HCT116 (cell line): ENCODE results near the gene NECAP2. TPM values are rescaled to one million over a fixed set of nuclear protein-coding genes. Genes with fewer than 3 reads are reported as not detected.

ENCODE experiments used
- ATAC-seq: fragments of 200-7000 bp; cut with Tn5 transposase; 2 replicates; pipeline ENCODE4 v1.9.1; 2020; ENCODE audit warnings: mild to moderate bottlenecking, moderate library complexity
- BruUV-seq: library from RNA; stranded (reverse); fragments of 400-500 nt; replicated peaks from 2 replicates; lab custom pipeline; 2021; lab: Mats Ljungman, UMichigan
- CTCF ChIA-PET: fragments of 300-600 bp; sonication (Branson Sonifier 250); formaldehyde crosslinking; loops from one replicate; lab custom pipeline; 2021; ENCODE audit warnings: antibody characterized with exemption; lab: Charles Lee
- POLR2A ChIA-PET: fragments of 300-600, 350-600 bp; sonication (Branson Sonifier 250); formaldehyde crosslinking; loops from one replicate; lab custom pipeline; 2021; ENCODE audit warnings: antibody characterized with exemption; lab: Charles Lee
- RAD21 ChIA-PET, 2 experiments: fragments of 300-600 bp; sonication (Branson Sonifier 250); formaldehyde crosslinking; loops; one replicate each; lab custom pipeline; 2023; ENCODE audit warnings: low total read pairs in 2 of 2; ENCODE audit not compliant: uncharacterized antibody in 2 of 2, unreplicated experiment in 2 of 2, low non-redundant PET in 1 of 2; lab: Charles Lee
- DNase-seq: peaks from one replicate; pipeline ENCODE4 v3.0.0-alpha.2; 2010; ENCODE audit warnings: low read depth, low spot score
- H2AFZ ChIP-seq: fragments of 200-600 bp; shearing (Covaris generic), sonication (generic); 2 replicates; pipeline ENCODE4 v1.6.1; 2017; ENCODE audit warnings: low read depth, mixed run types, mixed read lengths, antibody characterized with exemption, low read length; ENCODE audit not compliant: poor library complexity, severe bottlenecking
- H3K27ac ChIP-seq: 2 replicates; pipeline ENCODE4 v1.5.1; 2012; ENCODE audit warnings: low read depth, low read length
- H3K27me3 ChIP-seq: fragments of 200-600 bp; sonication (generic); 2 replicates; pipeline ENCODE4 v1.6.1; 2016; ENCODE audit warnings: mixed run types, low read length, mixed read lengths; ENCODE audit not compliant: insufficient read depth
- H3K36me3 ChIP-seq, 2 experiments: fragments of 200-500 bp in 1 of 2; fragments of 200-600 bp in 1 of 2; sonication (Bioruptor generic) in 1 of 2; sonication (generic) in 1 of 2; 2 replicates each; pipeline versions ENCODE4 v1.5.1 to v1.6.1; 2014 to 2016; ENCODE audit warnings: low read length in 2 of 2, inconsistent platforms in 1 of 2, mixed read lengths in 1 of 2, mixed run types in 1 of 2; ENCODE audit not compliant: insufficient read depth in 2 of 2, control insufficient read depth in 1 of 2
- H3K4me1 ChIP-seq, 2 experiments: fragments of 200-600 bp in 1 of 2; sonication (generic) in 1 of 2; 2 replicates each; pipeline versions ENCODE4 v1.5.1 to v1.6.1; 2012 to 2017; ENCODE audit warnings: low read length in 2 of 2, inconsistent platforms in 1 of 2, mild to moderate bottlenecking in 1 of 2, mixed read lengths in 1 of 2, mixed run types in 1 of 2, moderate library complexity in 1 of 2; ENCODE audit not compliant: insufficient read depth in 2 of 2, control insufficient read depth in 1 of 2
- H3K4me2 ChIP-seq: fragments of 200-600 bp; sonication (generic); 2 replicates; pipeline ENCODE4 v1.6.1; 2017; ENCODE audit warnings: mixed run types, low read length, mixed read lengths
- H3K4me3 ChIP-seq, 2 experiments: fragments of 200-600 bp in 1 of 2; sonication (generic) in 1 of 2; replicated peaks in 1 of 2; 2 replicates each; pipeline ENCODE4 v1.5.1; 2011 to 2016; ENCODE audit warnings: low read length in 2 of 2, control low read depth in 1 of 2, low read depth in 1 of 2, mild to moderate bottlenecking in 1 of 2, mixed read lengths in 1 of 2, mixed run types in 1 of 2
- H3K79me2 ChIP-seq: fragments of 200-600 bp; sonication (generic); 2 replicates; pipeline ENCODE4 v1.6.1; 2017; ENCODE audit warnings: mild to moderate bottlenecking, mixed run types, low read length, moderate library complexity, mixed read lengths; ENCODE audit not compliant: insufficient read depth
- H3K9ac ChIP-seq: fragments of 200-600 bp; sonication (generic); 2 replicates; pipeline ENCODE4 v1.6.1; 2016; ENCODE audit warnings: low read length, mixed read lengths
- H3K9me2 ChIP-seq: fragments of 200-600 bp; sonication (generic), shearing (Covaris generic); 2 replicates; pipeline ENCODE4 v1.6.1; 2017; ENCODE audit warnings: mixed run types, mild to moderate bottlenecking, moderate library complexity; ENCODE audit not compliant: insufficient read depth
- H3K9me3 ChIP-seq, 2 experiments: fragments of 200-500 bp in 1 of 2; fragments of 200-600 bp in 1 of 2; sonication (Bioruptor generic) in 1 of 2; sonication (generic) in 1 of 2; 2 replicates each; pipeline ENCODE4 v1.6.1; 2014 to 2017; ENCODE audit warnings: low read length in 2 of 2, mixed read lengths in 2 of 2, inconsistent platforms in 1 of 2, low read depth in 1 of 2, mild to moderate bottlenecking in 1 of 2, mixed run types in 1 of 2, moderate library complexity in 1 of 2; ENCODE audit not compliant: control insufficient read depth in 1 of 2, insufficient read depth in 1 of 2
- H4K20me1 ChIP-seq: fragments of 200-600 bp; sonication (generic), shearing (Covaris generic); 2 replicates; pipeline ENCODE4 v1.6.1; 2017; ENCODE audit warnings: mixed run types, mild to moderate bottlenecking, moderate library complexity; ENCODE audit not compliant: insufficient read depth
- CBX3 ChIP-seq: IDR thresholded peaks from 2 replicates; pipeline ENCODE4 v1.6.1; 2012; ENCODE audit warnings: low read depth
- CTCF ChIP-seq, 3 experiments: fragments of 200-600 bp in 1 of 3; sonication (generic) in 1 of 3; IDR thresholded peaks in 2 of 3; conservative IDR thresholded peaks in 1 of 3; 2 replicates each; pipeline ENCODE4 v1.5.1; 2012 to 2017; ENCODE audit warnings: low read depth in 2 of 3, low read length in 2 of 3, antibody characterized with exemption in 1 of 3, borderline replicate concordance in 1 of 3, control low read depth in 1 of 3, mild to moderate bottlenecking in 1 of 3, mixed read lengths in 1 of 3, mixed run types in 1 of 3, moderate library complexity in 1 of 3; ENCODE audit not compliant: insufficient read depth in 1 of 3
- ELF1 ChIP-seq: IDR thresholded peaks from 2 replicates; pipeline ENCODE4 v1.6.1; 2012; ENCODE audit warnings: low read depth, borderline replicate concordance
- EZH2 ChIP-seq: fragments of 200-600 bp; sonication (generic); IDR thresholded peaks from 2 replicates; pipeline ENCODE4 v1.6.1; 2017; ENCODE audit warnings: antibody characterized with exemption, mixed run types
- EZH2phosphoT487 ChIP-seq: fragments of 200-600 bp; IDR thresholded peaks from 2 replicates; pipeline ENCODE4 v1.6.1; 2018; ENCODE audit warnings: antibody characterized with exemption, borderline replicate concordance
- MAX ChIP-seq: IDR thresholded peaks from 2 replicates; pipeline ENCODE4 v1.6.1; 2012
- POLR2A ChIP-seq: IDR thresholded peaks from 2 replicates; pipeline ENCODE4 v1.7.0; 2011; ENCODE audit warnings: borderline replicate concordance; ENCODE audit not compliant: insufficient read depth, insufficient read length; ENCODE audit errors: extremely low read depth
- POLR2AphosphoS5 ChIP-seq: IDR thresholded peaks from 2 replicates; pipeline ENCODE4 v1.6.1; 2011; ENCODE audit warnings: mild to moderate bottlenecking, low read depth, low read length, moderate library complexity
- REST ChIP-seq: IDR thresholded peaks from 2 replicates; pipeline ENCODE4 v1.6.1; 2012; ENCODE audit warnings: low read depth
- SP1 ChIP-seq: IDR thresholded peaks from 2 replicates; pipeline ENCODE4 v1.6.1; 2012; ENCODE audit warnings: low read depth
- TCF7L2 ChIP-seq: IDR thresholded peaks from 2 replicates; pipeline ENCODE4 v1.7.0; 2011; ENCODE audit warnings: borderline replicate concordance, inconsistent platforms; ENCODE audit not compliant: insufficient read depth, insufficient read length; ENCODE audit errors: extremely low read depth
- ZBTB33 ChIP-seq: IDR thresholded peaks from 2 replicates; pipeline ENCODE4 v1.6.1; 2011; ENCODE audit warnings: mild to moderate bottlenecking, low read length, moderate library complexity; ENCODE audit not compliant: insufficient replicate concordance; ENCODE audit errors: extremely low read depth
- ZNF274 ChIP-seq: fragments of 200-500 bp; sonication (Bioruptor generic); IDR thresholded peaks from 2 replicates; pipeline ENCODE4 v1.6.1; 2014; ENCODE audit warnings: mild to moderate bottlenecking, low read depth, low read length, inconsistent platforms
- intact Hi-C: fragments of 100-400 bp; cut with micrococcal nuclease; formaldehyde crosslinking; loops from 2 replicates; pipeline ENCODE4 v1.10.0; 2022
- total RNA-seq: library from RNA; stranded (reverse); gene quantifications from one replicate; pipeline ENCODE4 v1.2.1, GENCODE V29; 2021; ENCODE audit not compliant: unreplicated experiment

NECAP2 gene
- total RNA-seq, 1 experiment from 2014 or later = 35.5 TPM

- intact Hi-C loops = no loop called here
- POLR2A ChIA-PET = no interaction called here
- H3K9ac ChIP-seq = no peak overlapping the region
These were observed 1.7 kb downstream of the NECAP2 start for GRCh38 chr1:16442265-16442664.

More at GRCh38 chr1:16442265-16442664, 1.7 kb downstream of the NECAP2 start:
- H3K27ac ChIP-seq = no peak overlapping the region
- no peaks in the 10 kb centered on the region for H3K9me3 ChIP-seq
- ChIA-PET CTCF (no interaction called here), RAD21 (no interaction called here)
- no peaks in the 10 kb centered on the region for H3K27me3 ChIP-seq
- peaks cover 4 to 13% of the 10 kb centered on the region in 2 experiments; a peak in 3 of 4 replicates for H3K4me1 ChIP-seq
- peaks cover 37% of the 10 kb centered on the region for H3K79me2 ChIP-seq
- no peak overlapping the region for H2AFZ ChIP-seq
- no peaks in the 10 kb centered on the region for H4K20me1 ChIP-seq
- ATAC-seq (no peak), DNase-seq (no peak)
- H3K4me2 ChIP-seq = no peak overlapping the region
- H3K4me3 ChIP-seq = no peak overlapping the region
- H3K9me2 ChIP-seq = no peaks in the 10 kb centered on the region
- TF ChIP-seq TCF7L2 = no peak
- no peak for TF ChIP-seq CBX3
- TF ChIP-seq REST = no peak
- no peak for TF ChIP-seq POLR2A
- no peak for TF ChIP-seq SP1
- no peak for TF ChIP-seq ZBTB33
- no peak for TF ChIP-seq ZNF274
- TF ChIP-seq ELF1 = no peak
- no peak for TF ChIP-seq POLR2AphosphoS5
- no peak for TF ChIP-seq EZH2
- TF ChIP-seq EZH2phosphoT487 = no peak
- TF ChIP-seq MAX = no peak
- no peak for TF ChIP-seq CTCF (IDR thresholded peaks at IDR 0.05 in 2 of 3, conservative IDR thresholded peaks at IDR 0.05 in 1 of 3; ENCODE audit: borderline replicate concordance in 1 of 3, insufficient read depth in 1 of 3, low read depth in 2 of 3, low read length in 2 of 3)
- H3K36me3 ChIP-seq = peaks cover 10 to 19% of the 10 kb centered on the region in 2 experiments; a peak in 3 of 4 replicates
- no TSS peak for BruUV-seq
